Liver (tissue), 9 donors: Measurements from ENCODE around the gene LRRN3. TPM values are rescaled to one million over a fixed set of nuclear protein-coding genes. Genes with fewer than 3 reads are reported as not detected.
"Not testable (repeated sequence)": the region's sequence is repeated elsewhere in the genome, so short reads cannot be mapped to it uniquely, and the experiment has no call there.

Source experiments
- DNase-seq: peaks from one replicate; pipeline ENCODE4 v3.0.0-alpha.2; 2017; ENCODE audit warnings: low spot score
- H3K27ac ChIP-seq, 2 donors: one replicate each; pipeline ENCODE4 v1.7.0; 2013; ENCODE audit warnings: inconsistent platforms in 2 of 2, low read length in 2 of 2, control low read depth in 1 of 2, low read depth in 1 of 2, mild to moderate bottlenecking in 1 of 2
- H3K27me3 ChIP-seq, 4 donors: one replicate each; pipeline versions ENCODE4 v1.6.1 to v1.7.0; 2013; ENCODE audit warnings: low read length in 3 of 4, inconsistent platforms in 1 of 4, mild to moderate bottlenecking in 1 of 4, moderate library complexity in 1 of 4; ENCODE audit not compliant: control insufficient read depth in 4 of 4, insufficient read depth in 4 of 4
- H3K36me3 ChIP-seq, 4 donors: one replicate each; pipeline versions ENCODE4 v1.6.1 to v1.7.0; 2013; ENCODE audit warnings: low read length in 3 of 4, mild to moderate bottlenecking in 3 of 4, low read depth in 1 of 4, moderate library complexity in 1 of 4; ENCODE audit not compliant: control insufficient read depth in 4 of 4, insufficient read depth in 3 of 4
- H3K4me1 ChIP-seq, 4 donors: one replicate each; pipeline versions ENCODE4 v1.6.1 to v1.7.0; 2013; ENCODE audit warnings: low read length in 3 of 4, mild to moderate bottlenecking in 3 of 4, moderate library complexity in 1 of 4; ENCODE audit not compliant: control insufficient read depth in 4 of 4, insufficient read depth in 4 of 4
- H3K4me3 ChIP-seq, 3 donors: one replicate each; pipeline versions ENCODE4 v1.6.1 to v1.7.0; 2013; ENCODE audit warnings: low read length in 3 of 3, control low read depth in 1 of 3, low read depth in 1 of 3, mild to moderate bottlenecking in 1 of 3
- H3K9ac ChIP-seq, 2 donors: one replicate each; pipeline ENCODE4 v1.7.0; 2013; ENCODE audit warnings: low read length in 2 of 2, mild to moderate bottlenecking in 2 of 2, moderate library complexity in 2 of 2, control low read depth in 1 of 2, low read depth in 1 of 2
- H3K9me3 ChIP-seq, 4 donors: one replicate each; pipeline versions ENCODE4 v1.6.1 to v1.7.0; 2013; ENCODE audit warnings: low read length in 3 of 4; ENCODE audit not compliant: control insufficient read depth in 4 of 4
- ATF3 ChIP-seq: IDR thresholded peaks from 2 replicates; pipeline ENCODE4 v1.6.1; 2016; ENCODE audit warnings: antibody characterized with exemption
- CTCF ChIP-seq: fragments of 150-350 bp; IDR thresholded peaks from 2 replicates; pipeline ENCODE4 v1.5.1; 2017; ENCODE audit warnings: improper control_type of control experiment, low read depth, low read length; ENCODE audit not compliant: missing input control
- EGR1 ChIP-seq, 2 donors: IDR thresholded peaks; 2 replicates each; pipeline ENCODE4 v1.6.1; 2016 to 2018; ENCODE audit warnings: antibody characterized with exemption in 2 of 2, low read depth in 2 of 2
- FOXA2 ChIP-seq: IDR thresholded peaks from 2 replicates; pipeline ENCODE4 v1.6.1; 2016; ENCODE audit warnings: antibody characterized with exemption
- GABPA ChIP-seq, 2 donors: IDR thresholded peaks in 1 of 2; conservative IDR thresholded peaks in 1 of 2; 2 replicates each; pipeline ENCODE4 v1.6.1; 2016; ENCODE audit warnings: antibody characterized with exemption in 2 of 2, mild to moderate bottlenecking in 1 of 2, moderate library complexity in 1 of 2
- HNF4A ChIP-seq, 2 donors: conservative IDR thresholded peaks; 2 replicates each; pipeline ENCODE4 v1.6.1; 2016; ENCODE audit warnings: antibody characterized with exemption in 2 of 2, mild to moderate bottlenecking in 2 of 2
- HNF4G ChIP-seq: IDR thresholded peaks from 2 replicates; pipeline ENCODE4 v1.6.1; 2016; ENCODE audit warnings: antibody characterized with exemption
- JUND ChIP-seq, 2 donors: IDR thresholded peaks; 2 replicates each; pipeline ENCODE4 v1.6.1; 2016; ENCODE audit warnings: antibody characterized with exemption in 2 of 2
- MAX ChIP-seq: IDR thresholded peaks from 2 replicates; pipeline ENCODE4 v1.6.1; 2016; ENCODE audit warnings: antibody characterized with exemption
- NR2F2 ChIP-seq: IDR thresholded peaks from 2 replicates; pipeline ENCODE4 v1.6.1; 2016; ENCODE audit warnings: antibody characterized with exemption
- RAD21 ChIP-seq, 2 donors: IDR thresholded peaks; 2 replicates each; pipeline ENCODE4 v1.6.1; 2016; ENCODE audit warnings: antibody characterized with exemption in 2 of 2, mild to moderate bottlenecking in 2 of 2
- REST ChIP-seq: IDR thresholded peaks from 2 replicates; pipeline ENCODE4 v1.6.1; 2016; ENCODE audit warnings: antibody characterized with exemption, mild to moderate bottlenecking
- RXRA ChIP-seq, 2 donors: IDR thresholded peaks; 2 replicates each; pipeline ENCODE4 v1.6.1; 2017 to 2018; ENCODE audit warnings: antibody characterized with exemption in 2 of 2, mild to moderate bottlenecking in 1 of 2
- SP1 ChIP-seq: IDR thresholded peaks from 2 replicates; pipeline ENCODE4 v1.6.1; 2018; ENCODE audit warnings: antibody characterized with exemption, mild to moderate bottlenecking
- YY1 ChIP-seq: IDR thresholded peaks from 2 replicates; pipeline ENCODE4 v1.6.1; 2016; ENCODE audit warnings: antibody characterized with exemption, mild to moderate bottlenecking
- ZBTB33 ChIP-seq: IDR thresholded peaks from 2 replicates; pipeline ENCODE4 v1.6.1; 2016; ENCODE audit warnings: antibody characterized with exemption
- WGBS: extraction: QIAGEN DNeasy Blood & Tissue Kit; methylation state at CpG from one replicate; pipeline ENCODE4 v1.1.7; 2013; 5-methylcytosine and 5-hydroxymethylcytosine counted together
- polyA plus RNA-seq, 2 donors: library from polyadenylated mRNA; stranded (reverse) in 1 of 2; unstranded in 1 of 2; fragments of 200-250 nt in 1 of 2; fragments of >200 nt in 1 of 2; fragmentation: Nextera tagmentation in 1 of 2; extraction: Ambion mirVana in 1 of 2; gene quantifications; one replicate each; pipeline versions ENCODE4 v1.2.1 to v1.2.3, GENCODE V29; 2013 to 2015
- total RNA-seq, 2 donors: library from RNA; depleted of rRNA; stranded (reverse); fragments of >200 nt; gene quantifications; one replicate each; pipeline ENCODE4 v1.2.3, GENCODE V29; 2014
- donor health status: healthy.
- donor health status: healthy.
- donor health status: healthy.
- donor health status: healthy.
- donor health status: healthy.

Gene LRRN3
- total and polyA plus RNA-seq, 4 donors, result 0.18 to 1.1 (median 0.32) TPM

GRCh38 chr7:111071556-111071955, 19.4 kb upstream of the LRRN3 start:
- Histone ChIP-seq H3K36me3 (no peaks in the 10 kb centered on the region), H3K27me3 (no peaks in the 10 kb centered on the region), H3K9me3 (no peaks in the 10 kb centered on the region), H3K4me1 (no peaks in the 10 kb centered on the region), H3K9ac (no peak overlapping the region), H3K4me3 (no peak overlapping the region), H3K27ac (no peak overlapping the region)
- DNase-seq, result no peak
- no peak for TF ChIP-seq NR2F2
- TF ChIP-seq HNF4A (conservative IDR thresholded peaks at IDR 0.05), result no peak
- TF ChIP-seq REST, result no peak
- no peak for TF ChIP-seq EGR1 (IDR thresholded peaks at IDR 0.05; ENCODE audit: low read depth in 2 of 2)
- TF ChIP-seq SP1, result no peak
- TF ChIP-seq RXRA (IDR thresholded peaks at IDR 0.05), result no peak
- no peak for TF ChIP-seq ATF3
- no peak for TF ChIP-seq HNF4G
- no peak for TF ChIP-seq FOXA2
- TF ChIP-seq CTCF, result no peak
- no peak for TF ChIP-seq YY1
- no peak for TF ChIP-seq MAX
- TF ChIP-seq JUND (IDR thresholded peaks at IDR 0.05), result no peak
- TF ChIP-seq GABPA (IDR thresholded peaks at IDR 0.05 in 1 of 2, conservative IDR thresholded peaks at IDR 0.05 in 1 of 2), result no peak
- no peak for TF ChIP-seq ZBTB33
- no peak for TF ChIP-seq RAD21 (IDR thresholded peaks at IDR 0.05)

DNA sequence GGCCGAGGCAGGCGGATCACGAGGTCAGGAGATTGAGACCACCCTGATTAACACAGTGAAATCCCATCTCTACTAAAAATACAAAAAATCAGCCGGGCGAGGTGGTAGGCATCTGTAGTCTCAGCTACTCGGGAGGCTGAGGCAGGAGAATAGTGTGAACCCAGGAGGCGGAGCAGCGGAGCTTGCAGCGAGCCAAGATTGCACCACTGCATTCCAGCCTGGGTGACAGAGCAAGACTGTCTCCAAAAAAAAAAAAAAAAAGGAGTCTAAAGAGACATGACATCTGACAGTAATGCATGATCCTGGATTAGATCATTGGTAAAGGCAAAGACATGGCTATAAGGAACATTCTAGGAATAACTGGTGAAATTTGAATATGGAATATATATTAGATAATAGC, 18.3 kb upstream of the LRRN3 start:
- H3K36me3 ChIP-seq, H3K27me3 ChIP-seq, H3K4me1 ChIP-seq, H3K9me3 ChIP-seq, H3K9ac ChIP-seq, H3K27ac ChIP-seq, H3K4me3 ChIP-seq, DNase-seq: not testable (repeated sequence)
- 94% methylated on average over 9 of the region's 9 CpGs for WGBS
